WTC11 (cell line): Measurements from ENCODE around the gene AVPR1B.

Source experiments
- IRF2 ChIP-seq: sonication (generic); formaldehyde crosslinking; IDR thresholded peaks from 2 replicates; pipeline ENCODE4 v1.8.0; 2022; ENCODE audit warnings: low read depth, missing genetic modification reagents, borderline replicate concordance
- NFE2L1 ChIP-seq: sonication (generic); formaldehyde crosslinking; IDR thresholded peaks from 2 replicates; pipeline ENCODE4 v1.8.1; 2023; ENCODE audit warnings: missing genetic modification reagents
- TF ChIP-seq, protein P1 (sequence below): sonication (generic); formaldehyde crosslinking; IDR thresholded peaks from 2 replicates; pipeline ENCODE4 v1.8.0; 2022; ENCODE audit warnings: mild to moderate bottlenecking, missing genetic modification reagents
- TF ChIP-seq, protein P2 (sequence below): sonication (generic); formaldehyde crosslinking; IDR thresholded peaks from 2 replicates; pipeline ENCODE4 v1.8.1; 2023; ENCODE audit warnings: mild to moderate bottlenecking, missing genetic modification reagents
- TF ChIP-seq, protein P3 (sequence below): sonication (generic); formaldehyde crosslinking; IDR thresholded peaks from 2 replicates; pipeline ENCODE4 v1.8.1; 2023; ENCODE audit warnings: mild to moderate bottlenecking, missing genetic modification reagents, moderate library complexity
- TF ChIP-seq, protein P4 (sequence below): sonication (generic); formaldehyde crosslinking; IDR thresholded peaks from 2 replicates; pipeline ENCODE4 v1.8.0; 2022; ENCODE audit warnings: mild to moderate bottlenecking, missing genetic modification reagents

DNA sequence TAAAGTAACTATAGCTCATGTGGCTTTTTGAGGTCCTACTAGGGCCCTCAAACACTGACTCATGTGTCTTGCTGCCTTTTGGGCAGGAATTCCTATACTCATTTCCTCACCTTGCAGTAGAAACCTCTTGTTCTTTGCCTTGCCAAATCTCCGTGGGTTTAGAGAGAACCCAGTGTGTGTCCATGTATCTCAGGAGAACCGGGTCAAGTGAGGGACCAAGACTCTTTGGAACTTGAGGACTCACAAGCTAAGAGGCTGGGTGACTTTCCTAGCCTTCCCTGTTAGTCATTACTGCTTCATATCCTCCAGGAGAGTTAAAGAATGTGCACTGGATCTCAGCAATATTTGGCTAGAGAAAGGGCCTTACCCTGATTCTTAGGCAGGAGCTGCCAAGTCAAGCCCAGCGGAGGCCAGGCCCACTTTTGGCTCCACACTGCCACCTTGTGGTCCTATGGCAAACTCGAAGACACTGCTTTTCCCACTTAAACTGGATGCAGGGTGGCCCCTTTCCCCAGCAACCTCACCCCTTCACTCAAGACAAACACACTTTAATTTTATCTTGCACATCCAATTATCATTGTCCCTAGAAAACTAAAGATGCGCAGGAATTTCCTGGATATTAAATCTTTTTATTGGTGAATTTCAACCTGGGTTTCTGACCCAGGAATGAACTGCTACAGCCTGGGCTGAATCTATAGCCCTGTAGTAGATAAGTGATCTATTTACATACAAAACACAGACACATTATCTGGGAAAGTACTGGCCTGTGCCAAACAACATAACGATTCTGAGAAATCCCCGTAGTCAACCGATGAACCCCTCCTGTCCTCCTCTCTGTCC lies 10.6 kb downstream of the AVPR1B start:
- TF ChIP-seq, protein P1, sequence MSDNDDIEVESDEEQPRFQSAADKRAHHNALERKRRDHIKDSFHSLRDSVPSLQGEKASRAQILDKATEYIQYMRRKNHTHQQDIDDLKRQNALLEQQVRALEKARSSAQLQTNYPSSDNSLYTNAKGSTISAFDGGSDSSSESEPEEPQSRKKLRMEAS (CRISPR knock-in tag): no peak
- TF ChIP-seq, protein P2, sequence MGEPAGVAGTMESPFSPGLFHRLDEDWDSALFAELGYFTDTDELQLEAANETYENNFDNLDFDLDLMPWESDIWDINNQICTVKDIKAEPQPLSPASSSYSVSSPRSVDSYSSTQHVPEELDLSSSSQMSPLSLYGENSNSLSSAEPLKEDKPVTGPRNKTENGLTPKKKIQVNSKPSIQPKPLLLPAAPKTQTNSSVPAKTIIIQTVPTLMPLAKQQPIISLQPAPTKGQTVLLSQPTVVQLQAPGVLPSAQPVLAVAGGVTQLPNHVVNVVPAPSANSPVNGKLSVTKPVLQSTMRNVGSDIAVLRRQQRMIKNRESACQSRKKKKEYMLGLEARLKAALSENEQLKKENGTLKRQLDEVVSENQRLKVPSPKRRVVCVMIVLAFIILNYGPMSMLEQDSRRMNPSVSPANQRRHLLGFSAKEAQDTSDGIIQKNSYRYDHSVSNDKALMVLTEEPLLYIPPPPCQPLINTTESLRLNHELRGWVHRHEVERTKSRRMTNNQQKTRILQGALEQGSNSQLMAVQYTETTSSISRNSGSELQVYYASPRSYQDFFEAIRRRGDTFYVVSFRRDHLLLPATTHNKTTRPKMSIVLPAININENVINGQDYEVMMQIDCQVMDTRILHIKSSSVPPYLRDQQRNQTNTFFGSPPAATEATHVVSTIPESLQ (CRISPR knock-in tag): no peak
- TF ChIP-seq, protein P3, sequence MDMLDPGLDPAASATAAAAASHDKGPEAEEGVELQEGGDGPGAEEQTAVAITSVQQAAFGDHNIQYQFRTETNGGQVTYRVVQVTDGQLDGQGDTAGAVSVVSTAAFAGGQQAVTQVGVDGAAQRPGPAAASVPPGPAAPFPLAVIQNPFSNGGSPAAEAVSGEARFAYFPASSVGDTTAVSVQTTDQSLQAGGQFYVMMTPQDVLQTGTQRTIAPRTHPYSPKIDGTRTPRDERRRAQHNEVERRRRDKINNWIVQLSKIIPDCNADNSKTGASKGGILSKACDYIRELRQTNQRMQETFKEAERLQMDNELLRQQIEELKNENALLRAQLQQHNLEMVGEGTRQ (CRISPR knock-in tag): no peak
- no peak for TF ChIP-seq NFE2L1
- no peak for TF ChIP-seq IRF2 (CRISPR knock-in tag)
- TF ChIP-seq, protein P4, sequence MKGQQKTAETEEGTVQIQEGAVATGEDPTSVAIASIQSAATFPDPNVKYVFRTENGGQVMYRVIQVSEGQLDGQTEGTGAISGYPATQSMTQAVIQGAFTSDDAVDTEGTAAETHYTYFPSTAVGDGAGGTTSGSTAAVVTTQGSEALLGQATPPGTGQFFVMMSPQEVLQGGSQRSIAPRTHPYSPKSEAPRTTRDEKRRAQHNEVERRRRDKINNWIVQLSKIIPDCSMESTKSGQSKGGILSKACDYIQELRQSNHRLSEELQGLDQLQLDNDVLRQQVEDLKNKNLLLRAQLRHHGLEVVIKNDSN (CRISPR knock-in tag): no peak
